ENCODE results near the gene NEB.
"Not testable (repeated sequence)": the region's sequence is repeated elsewhere in the genome, so short reads cannot be mapped to it uniquely, and the experiment has no call there.

Gene NEB

DNA sequence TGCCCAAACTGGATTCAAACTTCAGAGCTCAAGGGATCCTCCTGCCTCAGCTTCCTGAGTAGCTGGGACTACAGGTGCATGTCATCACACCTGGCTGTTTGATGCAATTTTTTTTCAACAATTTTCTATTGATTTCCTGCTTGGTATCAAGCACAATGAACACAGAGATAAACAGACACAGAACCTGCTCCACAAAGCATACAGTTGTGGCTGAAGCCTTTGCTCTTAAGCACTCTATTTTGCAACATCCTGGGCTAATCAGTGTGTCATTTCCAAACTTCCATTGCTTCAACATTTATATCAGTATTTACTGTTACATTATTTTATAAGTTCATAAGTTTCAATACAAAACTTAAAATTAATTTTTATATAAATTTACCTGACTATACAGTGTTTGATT, 79.4 kb downstream of the NEB start:
- in situ Hi-C loops (cut with MboI; ENCODE audit: low sequenced_read_pairs) = no loop called here

DNA sequence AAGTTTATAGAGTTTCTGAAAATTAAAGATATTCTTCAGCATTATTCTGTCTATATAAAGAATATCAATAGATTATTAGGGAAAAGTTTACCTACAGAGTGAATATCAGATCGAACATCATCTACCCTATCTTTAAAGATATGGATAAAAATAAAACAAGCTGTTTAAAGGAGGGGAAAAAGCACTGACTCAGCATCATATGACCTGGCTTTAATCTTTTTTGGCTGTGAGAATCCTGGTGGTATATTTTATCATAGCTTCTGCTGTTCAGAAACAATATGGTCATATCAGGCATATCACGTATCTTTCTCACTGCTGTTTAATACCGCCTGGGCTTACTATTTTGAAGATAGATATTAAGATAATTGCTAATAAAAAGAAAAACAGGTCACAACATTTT, 80.2 kb downstream of the NEB start:
- in situ Hi-C loops (cut with MboI; ENCODE audit: low sequenced_read_pairs) = no loop called here

DNA sequence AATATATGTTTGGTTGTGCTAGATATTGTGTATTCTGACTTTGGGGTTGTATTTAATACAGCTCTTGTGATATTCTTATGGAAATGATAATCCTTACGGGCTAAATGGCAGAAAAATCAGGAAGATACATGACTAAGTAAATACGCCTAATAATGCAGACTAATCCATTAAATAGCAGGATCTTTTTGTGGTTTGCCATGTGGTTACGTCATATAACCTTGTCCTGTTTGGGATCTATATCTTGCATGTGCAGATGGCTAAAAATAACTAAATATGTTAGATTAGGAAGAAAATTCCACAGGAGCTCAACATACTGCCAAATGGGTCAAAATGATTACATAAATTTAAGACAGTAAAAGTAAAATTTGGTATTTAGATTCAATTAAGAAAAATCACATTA, 83.0 kb downstream of the NEB start:
- in situ Hi-C loops (cut with MboI; ENCODE audit: low sequenced_read_pairs) = no loop called here

DNA sequence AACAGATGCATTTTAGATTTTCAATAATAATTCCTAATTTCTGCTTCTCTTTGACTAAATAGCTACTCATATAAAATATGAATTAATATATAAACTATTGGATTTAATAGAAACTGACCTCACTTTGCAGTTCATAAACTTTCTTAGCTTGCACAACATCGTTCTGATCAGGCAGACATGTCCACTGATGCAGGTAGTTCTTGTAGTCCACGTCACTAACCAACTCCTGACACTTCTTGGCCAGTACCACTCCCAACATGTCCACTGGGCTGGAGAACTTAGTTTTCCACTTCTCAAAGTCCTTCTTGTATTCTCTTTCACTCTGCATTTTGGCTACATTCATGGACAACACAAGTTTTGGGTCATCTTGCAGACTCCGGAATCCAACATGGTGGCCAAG, 83.8 kb downstream of the NEB start:
- in situ Hi-C loops (cut with MboI; ENCODE audit: low sequenced_read_pairs) = no loop called here

DNA sequence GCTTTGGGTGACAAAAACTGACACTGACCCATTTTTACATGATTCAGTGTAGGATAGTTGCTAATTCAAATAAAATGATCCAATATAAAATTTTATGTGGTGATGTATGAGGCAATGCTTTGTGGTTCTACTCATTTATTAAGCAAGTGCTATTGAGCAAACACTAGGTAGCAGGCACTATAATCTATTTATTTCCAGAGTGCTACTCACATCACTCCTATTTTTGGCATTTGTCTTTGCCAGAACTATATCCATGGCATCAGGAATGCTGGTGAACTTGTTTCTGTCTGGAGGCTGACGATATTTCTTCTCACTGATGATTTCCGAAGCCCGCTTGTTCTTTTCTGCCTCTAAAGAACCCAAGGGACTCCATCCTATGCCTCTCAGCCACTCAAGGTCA, 84.3 kb downstream of the NEB start:
- in situ Hi-C loops (cut with MboI; ENCODE audit: low sequenced_read_pairs) = no loop called here

DNA sequence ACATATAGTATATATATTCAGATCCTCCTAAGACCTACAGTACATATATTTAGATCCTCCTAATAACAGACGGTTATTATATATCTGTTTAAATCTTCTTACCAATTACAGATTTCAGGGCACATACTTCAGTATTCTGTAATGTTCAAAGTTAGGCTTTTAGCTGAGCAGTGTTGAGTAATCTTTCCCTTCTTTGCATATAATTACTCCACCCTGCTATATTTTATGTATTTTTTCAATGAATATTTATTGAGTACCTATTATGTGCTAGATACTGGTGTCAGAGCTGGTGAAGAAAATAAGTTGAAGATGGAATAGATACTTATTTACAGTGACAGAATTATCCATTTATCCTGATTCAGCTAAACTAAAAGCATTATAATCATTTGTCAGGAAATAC, 84.9 kb downstream of the NEB start:
- in situ Hi-C loops (cut with MboI; ENCODE audit: low sequenced_read_pairs) = no loop called here

DNA sequence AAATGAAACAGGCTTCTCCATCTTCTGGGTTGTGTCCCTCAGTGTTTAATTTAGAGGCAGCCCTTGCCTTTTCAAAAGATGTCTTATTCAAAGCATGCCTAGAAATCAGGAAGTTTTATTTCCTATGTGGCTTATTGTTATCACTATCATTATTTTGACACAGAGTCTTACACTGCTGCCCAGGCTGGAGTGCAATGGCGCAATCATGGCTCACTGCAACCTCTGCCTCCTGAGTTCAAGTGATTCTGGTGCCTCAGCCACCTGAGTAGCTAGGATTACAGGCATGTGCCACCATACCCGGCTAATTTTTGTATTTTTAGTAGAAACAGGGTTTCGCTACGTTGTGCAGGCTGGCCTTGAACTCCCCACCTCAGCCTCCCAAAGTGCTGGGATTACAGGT, 87.8 kb downstream of the NEB start:
- in situ Hi-C loops (cut with MboI; ENCODE audit: low sequenced_read_pairs) = not testable (repeated sequence)

DNA sequence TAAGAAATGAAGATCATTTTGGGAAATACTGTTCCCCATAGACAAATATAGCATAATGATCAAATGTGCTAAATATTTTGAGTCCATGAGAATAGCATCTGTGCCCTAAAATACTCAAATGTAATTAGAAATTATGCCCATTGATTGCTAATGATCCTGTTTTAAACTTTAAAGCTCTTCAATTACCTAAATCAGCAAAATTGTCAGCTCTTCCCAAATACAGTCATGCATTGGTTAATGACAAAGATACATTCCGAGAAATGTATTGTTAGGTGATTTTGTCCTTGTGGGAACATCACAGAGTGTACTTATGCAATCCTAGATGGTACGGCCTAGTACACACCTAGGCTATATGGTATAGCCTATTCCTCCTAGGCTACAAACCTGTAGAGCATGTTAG, 89.7 kb downstream of the NEB start:
- in situ Hi-C loops (cut with MboI; ENCODE audit: low sequenced_read_pairs) = no loop called here

DNA sequence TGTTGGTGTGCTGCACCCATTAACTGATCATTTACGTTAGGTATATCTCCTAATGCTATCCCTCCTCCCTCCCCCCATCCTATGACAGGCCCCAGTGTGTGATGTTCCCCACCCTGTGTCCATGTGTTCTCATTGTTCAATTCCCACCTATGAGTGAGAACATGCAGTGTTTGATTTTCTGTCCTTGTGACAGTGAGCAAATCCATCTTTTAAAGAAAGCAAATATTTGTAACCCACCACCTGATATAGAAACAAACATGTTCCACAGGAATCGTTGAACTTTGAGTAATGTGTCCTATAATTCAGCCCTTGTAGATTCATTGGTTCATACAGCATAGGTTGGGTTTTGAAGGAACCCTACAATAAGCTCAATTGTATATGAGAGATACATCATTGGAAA, 92.4 kb downstream of the NEB start:
- in situ Hi-C loops (cut with MboI; ENCODE audit: low sequenced_read_pairs) = not testable (repeated sequence)

DNA sequence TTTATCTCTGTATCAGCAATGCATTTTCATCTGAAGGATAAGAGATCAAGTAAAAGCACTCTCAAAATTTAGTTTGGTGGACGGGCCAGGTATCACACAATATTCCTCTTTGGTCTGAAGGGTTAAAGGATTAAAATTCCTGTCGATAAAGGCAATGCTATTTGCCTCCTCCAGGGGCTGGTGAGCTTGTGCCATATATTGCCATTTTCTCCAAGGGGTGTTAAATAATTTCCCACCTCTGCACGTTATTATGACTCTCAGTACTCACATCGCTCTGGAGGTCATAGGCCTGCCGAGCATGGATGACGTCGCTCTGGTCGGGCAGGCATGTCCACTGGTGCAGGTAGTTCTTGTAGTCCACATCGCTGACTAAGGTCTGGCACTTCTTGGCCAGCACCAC, 94.2 kb downstream of the NEB start:
- in situ Hi-C loops (cut with MboI; ENCODE audit: low sequenced_read_pairs) = no loop called here

DNA sequence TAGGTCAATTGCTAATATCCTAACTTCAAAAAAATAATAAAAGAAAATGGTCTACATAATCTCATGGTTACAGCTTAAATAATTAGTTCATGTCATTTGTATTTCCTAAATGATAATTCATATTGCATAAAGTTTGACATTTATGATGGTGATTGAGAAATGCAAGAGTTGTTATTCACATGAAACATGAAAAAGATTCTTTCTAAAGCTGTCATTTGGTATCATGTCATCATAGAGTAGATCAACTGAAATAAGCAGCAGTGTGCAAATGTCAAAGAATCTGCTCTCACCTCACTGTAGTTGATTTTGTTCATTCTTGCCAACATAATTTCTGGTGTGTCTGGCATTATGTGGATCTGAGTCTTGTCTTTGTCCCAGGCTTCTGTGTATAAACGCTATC, 95.3 kb downstream of the NEB start:
- in situ Hi-C loops (cut with MboI; ENCODE audit: low sequenced_read_pairs) = no loop called here

DNA sequence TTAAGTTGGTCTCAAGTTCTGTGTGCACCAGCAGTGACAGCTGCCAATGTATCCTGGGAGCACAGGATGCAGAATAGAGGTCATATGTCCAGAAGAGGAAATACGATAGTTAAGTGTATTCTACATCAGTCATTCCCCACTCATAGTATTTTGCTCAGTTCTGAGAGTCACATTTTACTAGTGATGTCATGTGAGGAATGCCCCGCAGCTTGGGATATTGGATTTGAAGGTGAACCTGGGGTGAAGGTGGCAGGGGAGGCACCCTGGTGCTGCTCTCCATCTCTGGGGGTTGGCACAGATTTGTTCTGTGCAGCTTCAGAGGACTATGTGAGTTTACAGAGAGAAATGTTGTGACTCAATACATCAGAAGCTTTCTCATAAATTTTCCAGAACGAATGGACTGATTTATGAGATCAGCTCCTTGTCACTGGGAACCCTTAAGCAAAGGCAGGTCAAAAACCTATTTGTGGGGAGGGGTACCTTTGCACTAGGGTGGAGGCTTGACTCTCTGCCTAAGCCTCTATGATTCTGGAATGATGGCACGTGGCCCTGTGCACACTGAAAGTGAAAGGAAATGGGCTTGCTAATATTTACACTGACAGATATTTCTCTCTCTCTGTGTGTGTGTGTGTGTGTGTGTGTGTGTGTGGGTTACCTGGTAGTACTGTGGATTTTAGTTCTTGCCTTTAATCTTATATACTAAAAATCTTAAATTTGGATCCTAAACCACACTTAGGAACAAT, 95.9 kb downstream of the NEB start:
- in situ Hi-C loops (cut with MboI; ENCODE audit: low sequenced_read_pairs) = no loop called here

DNA sequence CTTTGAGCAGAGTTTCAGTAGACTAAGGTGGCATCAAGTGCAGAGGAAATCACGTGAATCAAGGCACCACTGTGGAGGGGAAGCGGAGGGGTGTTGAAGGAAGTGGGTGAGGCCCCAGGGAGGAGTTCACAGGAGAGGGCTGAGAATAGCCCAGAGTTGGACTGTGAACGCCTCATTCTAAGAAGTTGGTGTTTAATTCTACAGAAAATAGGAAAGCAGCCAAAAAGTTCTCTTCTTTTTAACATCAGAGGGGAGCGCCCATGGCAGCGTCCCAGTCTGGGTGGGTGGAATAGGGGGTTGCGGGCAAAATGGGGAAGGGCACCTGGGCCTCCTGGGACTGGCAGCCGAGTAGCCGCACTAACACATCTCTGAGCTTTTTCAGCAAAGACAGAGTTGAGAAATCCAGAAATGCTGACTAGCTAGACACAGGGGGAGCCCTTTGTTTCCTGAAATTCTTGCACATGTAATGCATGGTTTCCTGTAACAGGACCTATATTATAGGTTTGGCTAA, 97.0 kb downstream of the NEB start:
- in situ Hi-C loops (cut with MboI; ENCODE audit: low sequenced_read_pairs) = no loop called here

DNA sequence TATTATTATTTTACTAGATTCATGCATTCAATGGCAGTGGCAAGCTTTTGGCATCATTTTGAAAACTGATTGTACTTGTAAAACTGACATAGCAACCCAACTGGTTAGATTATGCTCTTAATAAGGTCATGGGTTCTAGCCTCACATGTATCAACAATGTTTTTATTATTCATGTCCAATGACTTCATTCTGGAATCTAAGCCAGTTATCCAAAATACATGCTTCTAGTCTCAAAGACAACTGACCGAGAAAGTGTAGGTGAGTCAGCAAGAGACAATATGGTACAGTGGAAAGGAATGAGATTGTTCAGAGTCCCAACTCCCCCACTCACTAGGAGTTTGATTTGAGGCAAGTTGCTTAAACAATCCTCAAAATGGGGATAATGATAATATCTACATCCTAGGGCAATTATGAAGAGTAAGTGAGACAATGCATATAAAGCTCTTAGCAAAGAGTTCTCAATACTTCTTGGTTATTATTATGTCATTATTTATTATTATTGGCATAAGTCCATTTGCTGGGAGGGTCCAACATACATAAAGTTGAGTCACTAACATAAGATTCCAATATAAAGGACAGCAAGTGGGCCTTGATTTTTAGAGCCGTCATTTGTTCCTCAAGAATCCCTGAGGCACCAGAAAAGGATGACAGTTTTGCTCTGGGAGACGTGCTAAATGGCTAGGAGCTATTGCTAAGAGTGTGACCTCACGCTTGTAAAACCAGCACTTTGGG, 99.4 kb downstream of the NEB start:
- in situ Hi-C loops (cut with MboI; ENCODE audit: low sequenced_read_pairs) = no loop called here

DNA sequence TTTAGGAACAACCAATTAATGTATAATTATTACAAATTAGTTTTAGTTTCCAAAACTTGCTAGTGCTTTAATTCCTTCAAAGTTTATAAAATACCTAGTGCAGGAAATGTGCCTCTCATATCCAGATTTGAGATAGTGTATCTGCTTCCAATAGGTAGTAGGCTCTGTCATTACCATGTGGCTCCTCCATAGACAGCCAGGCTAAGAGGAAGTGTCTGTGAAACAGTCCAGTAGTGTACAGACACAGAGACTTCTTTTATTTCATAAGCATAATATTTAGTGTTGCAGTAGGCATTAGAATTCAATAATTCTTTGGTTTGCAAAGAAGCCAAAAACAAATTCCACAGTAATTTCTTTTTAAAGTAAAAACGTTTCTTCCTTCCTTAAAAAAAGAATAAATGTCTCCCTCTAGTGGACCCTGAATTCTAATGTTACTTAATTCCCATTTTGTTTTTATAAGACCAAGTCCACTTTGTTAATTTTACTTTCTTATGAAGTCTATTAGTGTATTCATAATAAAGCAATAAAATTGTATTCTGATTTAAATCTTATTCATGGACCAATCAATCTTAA, 101.2 kb downstream of the NEB start:
- in situ Hi-C loops (cut with MboI; ENCODE audit: low sequenced_read_pairs) = no loop called here

DNA sequence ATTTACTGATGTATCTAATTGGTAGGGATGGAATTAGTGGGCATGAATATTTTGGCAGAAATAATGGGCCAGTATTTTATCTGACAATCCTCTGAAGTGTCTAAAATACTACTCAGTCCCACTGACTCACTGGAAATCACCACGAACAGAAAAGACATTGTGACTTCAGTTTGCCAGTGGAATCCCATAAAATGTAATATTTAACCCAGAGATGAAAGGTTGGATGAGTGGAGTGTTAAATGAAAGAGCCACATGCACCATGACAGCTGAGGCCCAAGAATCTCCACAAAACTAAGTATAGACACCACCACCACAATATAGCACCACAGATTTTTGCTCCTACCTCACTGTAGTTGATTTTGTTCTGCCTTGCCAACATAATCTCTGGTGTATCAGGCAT, 103.9 kb downstream of the NEB start:
- in situ Hi-C loops (cut with MboI; ENCODE audit: low sequenced_read_pairs) = no loop called here

DNA sequence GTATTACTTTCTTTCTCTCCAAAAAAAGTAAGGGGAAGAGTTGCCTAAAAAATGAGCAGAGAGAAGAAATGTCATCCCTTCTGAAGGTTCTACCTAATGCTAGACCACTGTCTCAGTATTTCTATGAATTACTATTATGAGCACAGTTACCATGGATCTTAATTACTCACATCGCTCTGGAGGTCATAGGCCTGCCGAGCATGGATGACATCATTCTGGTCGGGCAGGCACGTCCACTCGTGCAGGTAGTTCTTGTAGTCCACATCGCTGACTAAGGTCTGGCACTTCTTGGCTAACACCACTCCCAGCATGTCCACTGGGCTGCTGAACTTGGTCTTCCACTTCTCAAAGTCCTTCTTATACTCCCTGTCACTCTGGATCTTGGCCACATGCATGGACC, 106.9 kb downstream of the NEB start:
- in situ Hi-C loops (cut with MboI; ENCODE audit: low sequenced_read_pairs) = no loop called here

DNA sequence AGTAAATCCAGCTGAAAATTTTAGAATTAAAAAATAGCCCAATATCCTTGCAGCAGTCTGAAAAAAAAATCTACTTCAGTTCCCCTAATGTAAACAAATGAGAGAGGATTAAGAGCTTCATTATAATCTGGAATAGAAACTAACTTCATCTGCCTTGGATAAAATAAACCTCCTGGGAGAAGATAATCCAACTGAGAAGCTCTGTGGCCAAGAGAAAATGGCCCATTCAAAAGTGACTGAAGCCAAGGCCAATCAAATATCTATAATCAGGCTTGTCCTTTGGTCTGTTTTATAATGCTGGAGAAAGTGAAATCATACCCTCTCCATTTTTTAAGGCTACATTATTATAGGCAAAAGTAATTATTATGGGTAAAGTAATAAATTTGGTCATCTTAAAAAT, 110.0 kb downstream of the NEB start:
- in situ Hi-C loops (cut with MboI; ENCODE audit: low sequenced_read_pairs) = no loop called here

DNA sequence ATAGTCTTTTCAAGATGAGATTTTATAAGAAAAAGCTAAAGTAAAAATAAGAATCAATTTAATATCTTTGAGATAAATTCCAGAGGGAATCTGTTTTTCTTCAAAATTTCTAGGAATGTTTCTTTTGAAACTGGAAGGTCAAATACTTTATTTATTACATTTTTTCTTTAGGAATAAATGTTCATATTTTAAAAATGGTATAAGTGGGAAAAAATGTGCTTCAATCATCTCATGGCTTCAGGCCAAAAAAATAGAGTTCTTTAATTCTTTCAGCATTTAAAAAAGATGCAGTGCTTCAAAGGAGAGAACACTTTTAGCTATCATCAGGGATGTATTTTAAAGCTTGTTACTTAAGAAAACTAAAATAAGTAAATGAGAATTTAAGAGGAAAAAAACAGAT, 110.6 kb downstream of the NEB start:
- in situ Hi-C loops (cut with MboI; ENCODE audit: low sequenced_read_pairs) = no loop called here

DNA sequence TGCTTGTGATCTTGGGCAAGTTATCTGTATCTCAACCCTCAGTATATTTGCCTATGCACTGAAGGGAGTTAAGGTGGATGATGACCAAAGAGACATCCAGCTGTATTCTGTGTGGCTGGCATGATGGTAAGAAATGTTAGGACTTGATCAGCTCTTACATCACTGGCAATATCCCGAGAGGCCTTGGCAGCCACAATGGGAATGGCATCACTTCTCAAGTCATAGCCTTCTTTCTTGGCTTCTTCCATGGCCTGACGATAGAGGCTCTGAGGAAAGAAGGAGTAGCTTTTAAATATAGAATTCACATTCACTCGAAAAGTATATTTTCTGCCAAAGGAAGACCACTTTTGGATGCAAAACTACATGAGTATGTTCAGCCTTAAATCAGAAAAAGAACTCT, 113.5 kb downstream of the NEB start:
- in situ Hi-C loops (cut with MboI; ENCODE audit: low sequenced_read_pairs) = no loop called here

DNA sequence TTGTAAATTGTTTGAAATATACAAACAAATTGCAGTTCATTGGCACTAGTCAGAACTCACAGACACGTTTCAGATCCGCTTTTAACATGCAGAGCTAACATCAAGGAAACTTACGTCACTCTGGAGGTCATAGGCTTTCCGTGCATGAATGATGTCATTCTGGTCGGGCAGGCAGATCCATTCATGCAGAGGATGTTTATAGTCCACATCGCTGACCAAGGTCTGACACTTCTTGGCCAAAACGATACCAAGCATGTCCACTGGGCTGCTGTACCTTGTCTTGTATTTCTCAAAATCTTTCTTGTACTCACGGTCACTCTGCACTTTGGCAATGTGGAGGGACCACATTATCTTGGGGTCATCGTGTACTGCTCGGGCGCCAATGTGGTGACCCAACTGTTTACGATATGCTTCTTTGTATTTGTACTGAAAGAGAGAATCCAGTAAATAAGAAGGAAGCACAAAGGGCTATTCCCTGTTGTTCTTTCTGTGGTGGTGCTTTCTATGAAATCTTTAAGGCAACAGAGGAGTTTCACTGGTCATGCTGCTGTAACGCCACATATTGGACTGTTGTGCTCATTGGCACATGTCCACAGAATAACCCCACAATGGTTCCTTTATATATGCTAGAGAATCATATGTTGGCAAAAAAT, 114.8 kb downstream of the NEB start:
- in situ Hi-C loops (cut with MboI; ENCODE audit: low sequenced_read_pairs) = no loop called here

All from hTERT RPE-1 (cell line).